Ishikawa (cell line): ENCODE data around the gene PTPRN2.

Experiments
- EGR1 ChIP-seq: IDR thresholded peaks from 2 replicates; pipeline ENCODE4 v1.6.1; 2012
- FOXM1 ChIP-seq: IDR thresholded peaks from 2 replicates; pipeline ENCODE4 v1.6.1; 2012; ENCODE audit warnings: low read depth, borderline replicate concordance
- ZBTB7A ChIP-seq: IDR thresholded peaks from 2 replicates; pipeline ENCODE4 v1.6.1; 2012; ENCODE audit warnings: low read depth

GRCh38 chr7:157853076-157853788 lies 734.4 kb downstream of the PTPRN2 start:
- no peak for TF ChIP-seq ZBTB7A
- TF ChIP-seq EGR1 = no peak
- no peak for TF ChIP-seq FOXM1
